ENCODE measurements around the gene MBOAT2. TPM values are rescaled to one million over a fixed set of nuclear protein-coding genes. Genes with fewer than 3 reads are reported as not detected.

Gene MBOAT2
- total RNA-seq, 6 donors from 2014 or later, result 18.8 to 39.2 (median 24.1) TPM

GRCh38 chr2:8882094-8882493 is 121.4 kb downstream of the MBOAT2 start:
- DNase-seq (no peak), ATAC-seq (ENCODE audit: low FRiP score in 2 of 2) (no peak)
- Histone ChIP-seq H3K27ac (no peak overlapping the region), H3K27me3 (no peaks in the 10 kb centered on the region), H3K9me3 (no peaks in the 10 kb centered on the region), H3K36me3 (peaks cover 0 to 28% (median 0%) of the 10 kb centered on the region in 4 donors), H3K4me3 (no peak overlapping the region), H3K4me1 (no peaks in the 10 kb centered on the region)
- TF ChIP-seq, protein P1, sequence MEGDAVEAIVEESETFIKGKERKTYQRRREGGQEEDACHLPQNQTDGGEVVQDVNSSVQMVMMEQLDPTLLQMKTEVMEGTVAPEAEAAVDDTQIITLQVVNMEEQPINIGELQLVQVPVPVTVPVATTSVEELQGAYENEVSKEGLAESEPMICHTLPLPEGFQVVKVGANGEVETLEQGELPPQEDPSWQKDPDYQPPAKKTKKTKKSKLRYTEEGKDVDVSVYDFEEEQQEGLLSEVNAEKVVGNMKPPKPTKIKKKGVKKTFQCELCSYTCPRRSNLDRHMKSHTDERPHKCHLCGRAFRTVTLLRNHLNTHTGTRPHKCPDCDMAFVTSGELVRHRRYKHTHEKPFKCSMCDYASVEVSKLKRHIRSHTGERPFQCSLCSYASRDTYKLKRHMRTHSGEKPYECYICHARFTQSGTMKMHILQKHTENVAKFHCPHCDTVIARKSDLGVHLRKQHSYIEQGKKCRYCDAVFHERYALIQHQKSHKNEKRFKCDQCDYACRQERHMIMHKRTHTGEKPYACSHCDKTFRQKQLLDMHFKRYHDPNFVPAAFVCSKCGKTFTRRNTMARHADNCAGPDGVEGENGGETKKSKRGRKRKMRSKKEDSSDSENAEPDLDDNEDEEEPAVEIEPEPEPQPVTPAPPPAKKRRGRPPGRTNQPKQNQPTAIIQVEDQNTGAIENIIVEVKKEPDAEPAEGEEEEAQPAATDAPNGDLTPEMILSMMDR (IDR thresholded peaks at IDR 0.05), result peak in 1 of 6 experiments; percentile 16
- no peak for TF ChIP-seq POLR2AphosphoS5 (IDR thresholded peaks at IDR 0.05)
- 82 to 89% methylated on average over 5 of the region's 5 CpGs for WGBS, 2 donors

DNA sequence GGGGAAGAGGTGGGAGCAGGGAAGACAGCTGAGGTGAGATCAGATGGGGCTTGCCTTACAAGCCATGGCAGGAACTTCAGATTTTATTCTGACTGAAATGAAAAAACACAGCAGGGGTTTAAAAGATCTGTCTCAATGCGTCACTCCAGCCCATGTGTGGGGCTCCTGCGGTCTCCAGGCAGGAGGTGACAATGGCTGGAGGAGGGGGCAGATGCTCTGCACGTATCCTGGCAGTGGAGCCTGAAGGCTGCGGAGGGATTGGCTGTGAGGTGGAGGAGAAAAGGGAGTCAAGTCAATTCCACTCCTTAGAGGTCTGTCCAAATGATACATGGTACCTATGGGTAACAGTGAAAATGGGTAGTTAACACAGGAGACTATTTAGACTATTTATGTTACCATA is 125.6 kb downstream of the MBOAT2 start:
- Histone ChIP-seq H3K27ac (no peak overlapping the region), H3K9me3 (no peaks in the 10 kb centered on the region), H3K4me3 (no peak overlapping the region), H3K27me3 (no peaks in the 10 kb centered on the region), H3K36me3 (peaks cover 0 to 36% (median 0%) of the 10 kb centered on the region in 4 donors), H3K4me1 (peaks cover 0 to 4% (median 2%) of the 10 kb centered on the region in 4 donors)
- WGBS, 2 donors, result 93 to 96% methylated on average over 4 of the region's 4 CpGs
- no peak for TF ChIP-seq EP300 (IDR thresholded peaks at IDR 0.05)
- DNase-seq (no peak), ATAC-seq (ENCODE audit: low FRiP score in 2 of 2) (no peak)

DNA sequence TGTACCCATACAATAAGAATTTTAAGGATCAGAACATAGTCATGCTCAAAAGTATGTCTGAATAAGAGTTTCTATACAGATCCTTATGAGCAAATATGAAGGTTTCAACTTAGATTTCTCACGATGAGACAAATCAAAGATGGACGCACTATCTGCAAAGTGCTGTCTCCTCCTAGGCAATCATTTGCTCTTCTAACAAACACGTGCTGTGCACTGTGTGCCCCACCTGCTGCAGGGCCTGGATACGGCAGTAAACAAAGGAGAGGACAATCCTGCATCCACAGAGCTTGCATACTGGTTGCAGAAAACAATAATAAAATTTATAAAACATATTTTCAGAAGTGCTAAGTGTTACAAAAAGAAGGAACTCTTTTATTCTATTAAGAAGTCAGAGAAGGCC is 126.2 kb downstream of the MBOAT2 start:
- WGBS, 2 donors, result 78 to 86% methylated on average over 4 of the region's 4 CpGs
- TF ChIP-seq, protein P1 (IDR thresholded peaks at IDR 0.05), result no peak
- TF ChIP-seq POLR2AphosphoS5 (IDR thresholded peaks at IDR 0.05) (no peak), EP300 (IDR thresholded peaks at IDR 0.05) (no peak), POLR2A (IDR thresholded peaks at IDR 0.05) (no peak)
- H3K4me1 ChIP-seq, result peaks cover 0 to 4% (median 2%) of the 10 kb centered on the region in 4 donors

GRCh38 chr2:8876628-8877027 is 126.9 kb downstream of the MBOAT2 start:
- no peak for DNase-seq
- Histone ChIP-seq H3K27ac (no peak overlapping the region), H3K4me3 (no peak overlapping the region), H3K36me3 (peaks cover 0 to 31% (median 0%) of the 10 kb centered on the region in 4 donors), H3K4me1 (peaks cover 0 to 4% (median 2%) of the 10 kb centered on the region in 4 donors), H3K27me3 (no peaks in the 10 kb centered on the region), H3K9me3 (no peaks in the 10 kb centered on the region)
- TF ChIP-seq POLR2AphosphoS5 (IDR thresholded peaks at IDR 0.05) (no peak), POLR2A (IDR thresholded peaks at IDR 0.05) (no peak)
- TF ChIP-seq, protein P1 (IDR thresholded peaks at IDR 0.05), result no peak
- no peak for ATAC-seq (ENCODE audit: low FRiP score in 2 of 2)

More for the DNA sequence above, 126.2 kb downstream of the MBOAT2 start:
- Histone ChIP-seq H3K27ac (no peak overlapping the region), H3K36me3 (peaks cover 0 to 36% (median 0%) of the 10 kb centered on the region in 4 donors), H3K27me3 (no peaks in the 10 kb centered on the region), H3K4me3 (no peak overlapping the region), H3K9me3 (no peaks in the 10 kb centered on the region)
- ATAC-seq (ENCODE audit: low FRiP score in 2 of 2), result no peak
- DNase-seq, result no peak

DNA sequence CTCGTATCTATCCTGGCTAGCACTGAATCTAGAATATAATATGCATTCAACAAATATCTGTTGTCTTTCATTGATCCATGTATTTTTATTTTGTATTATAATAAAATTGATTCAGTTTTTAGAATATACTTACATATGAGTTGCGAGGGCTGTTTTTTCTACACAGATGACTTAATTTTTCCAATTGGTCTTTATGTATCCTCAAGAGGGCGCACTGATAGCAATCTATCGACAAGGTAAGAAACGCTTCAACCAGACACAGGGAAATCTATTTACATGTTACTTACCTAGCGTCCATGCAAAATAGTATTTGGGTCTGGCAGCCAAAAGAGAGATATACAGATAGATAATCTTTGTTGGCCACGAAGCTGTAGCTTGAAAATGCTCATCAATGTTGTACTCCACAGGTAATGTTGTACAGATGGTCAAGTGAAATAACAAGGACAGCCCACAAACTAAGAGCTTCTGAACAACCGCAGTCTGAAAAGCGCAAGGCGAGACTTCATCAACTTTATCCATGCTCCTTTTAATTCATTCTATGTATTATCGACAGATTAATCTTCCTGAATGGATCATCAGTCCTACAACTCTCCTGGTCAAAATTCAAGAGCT is 130.6 kb downstream of the MBOAT2 start:
- DNase-seq (no peak), ATAC-seq (ENCODE audit: low FRiP score in 2 of 2) (peak in 1 of 2 donors; percentile 55)
- Histone ChIP-seq H3K27ac (no peak overlapping the region), H3K9me3 (no peaks in the 10 kb centered on the region), H3K27me3 (no peaks in the 10 kb centered on the region), H3K36me3 (peaks cover 0 to 17% (median 0%) of the 10 kb centered on the region in 4 donors), H3K4me1 (peaks cover 0 to 4% (median 2%) of the 10 kb centered on the region in 4 donors), H3K4me3 (no peak overlapping the region)
- TF ChIP-seq, protein P1 (IDR thresholded peaks at IDR 0.05), result peak; percentile 21 to 56 (median 46)
- TF ChIP-seq POLR2AphosphoS5 (IDR thresholded peaks at IDR 0.05), result no peak
- TF ChIP-seq POLR2A (IDR thresholded peaks at IDR 0.05), result no peak
- no peak for TF ChIP-seq EP300 (IDR thresholded peaks at IDR 0.05)
- 47 to 51% methylated on average over 11 of the region's 11 CpGs for WGBS, 2 donors
